Measurements from ENCODE around the gene GAB2.
"Not testable (repeated sequence)": the region's sequence is repeated elsewhere in the genome, so short reads cannot be mapped to it uniquely, and the experiment has no call there.

GAB2 gene

DNA sequence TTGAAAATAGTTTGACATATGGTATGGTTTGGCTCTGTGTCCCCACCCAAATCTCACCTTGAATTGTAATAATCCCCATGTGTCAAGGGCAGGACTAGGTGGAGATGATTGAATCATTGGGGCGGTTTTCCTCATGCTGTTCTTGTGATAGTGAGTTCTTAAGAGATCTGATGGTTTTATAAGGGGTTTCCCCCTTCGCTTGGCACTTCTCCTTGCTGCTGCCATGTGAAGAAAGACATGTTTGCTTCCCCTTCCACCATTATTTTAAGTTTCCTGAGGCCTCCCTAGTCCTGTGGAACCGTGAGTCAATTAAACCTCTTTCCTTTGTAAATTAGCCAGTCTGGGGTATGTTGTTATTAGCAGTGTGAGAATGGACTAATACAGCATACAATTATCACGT lies 236.9 kb downstream of the GAB2 start:
- Histone ChIP-seq H3K36me3 (ENCODE audit: insufficient read depth, low read length) (peaks cover 14% of the 10 kb centered on the region; the same call in 1 of the 2 replicates), H3K27me3 (ENCODE audit: insufficient read depth, low read length) (no peaks in the 10 kb centered on the region), H3K79me2 (ENCODE audit: control insufficient read depth, insufficient read depth, low read length, unreplicated experiment) (peaks cover 10% of the 10 kb centered on the region), H3K4me1 (ENCODE audit: control insufficient read depth, insufficient read depth, low read length, unreplicated experiment) (peaks cover 14% of the 10 kb centered on the region), H3K4me3 (ENCODE audit: low read depth, low read length) (no peak overlapping the region), H3K27ac (ENCODE audit: low read depth, low read length) (no peak overlapping the region), H2AFZ (ENCODE audit: low read length, unreplicated experiment) (no peak overlapping the region)

DNA sequence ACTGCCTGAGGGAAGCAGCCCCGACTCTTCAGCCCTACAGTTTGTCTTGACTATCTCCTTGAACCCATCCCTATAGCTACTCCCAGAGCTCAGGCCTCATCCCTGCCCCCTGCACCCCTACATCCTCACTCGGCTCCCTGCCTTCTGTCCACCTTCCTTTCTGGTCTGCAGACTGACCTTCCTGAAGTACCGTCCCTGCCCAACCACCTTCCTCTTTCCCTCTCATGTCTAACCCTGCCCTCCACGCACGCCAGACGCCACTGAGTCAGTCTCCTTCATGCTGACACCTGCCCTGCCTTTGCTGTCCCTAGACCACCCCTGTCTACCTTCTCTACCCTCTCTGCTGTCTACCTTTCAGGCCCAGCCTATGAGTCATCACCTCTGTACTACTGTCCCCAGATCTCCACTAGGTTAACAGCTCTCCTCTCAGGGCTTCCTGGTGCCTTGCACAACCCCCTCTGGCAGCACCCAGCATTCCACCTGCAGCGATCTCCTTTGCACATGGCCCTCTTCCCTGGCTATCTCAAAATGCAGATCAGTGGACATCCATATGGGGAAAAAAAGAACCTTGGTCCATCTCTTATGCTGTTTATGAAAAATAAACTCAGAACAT lies 238.1 kb downstream of the GAB2 start:
- peaks cover 4% of the 10 kb centered on the region for H3K79me2 ChIP-seq (ENCODE audit: control insufficient read depth, insufficient read depth, low read length, unreplicated experiment)
- no peaks in the 10 kb centered on the region for H3K27me3 ChIP-seq (ENCODE audit: insufficient read depth, low read length)
- no peak overlapping the region for H2AFZ ChIP-seq (ENCODE audit: low read length, unreplicated experiment)
- no peak overlapping the region for H3K4me3 ChIP-seq (ENCODE audit: low read depth, low read length)
- H3K27ac ChIP-seq (ENCODE audit: low read depth, low read length), result no peak overlapping the region
- H3K36me3 ChIP-seq (ENCODE audit: insufficient read depth, low read length), result peaks cover 10% of the 10 kb centered on the region; the same call in 1 of the 2 replicates
- peaks cover 8% of the 10 kb centered on the region for H3K4me1 ChIP-seq (ENCODE audit: control insufficient read depth, insufficient read depth, low read length, unreplicated experiment)

GRCh38 chr11:78177216-78177615 lies 240.4 kb downstream of the GAB2 start:
- Histone ChIP-seq H3K27ac (ENCODE audit: low read depth, low read length) (no peak overlapping the region), H3K27me3 (ENCODE audit: insufficient read depth, low read length) (no peaks in the 10 kb centered on the region), H3K79me2 (ENCODE audit: control insufficient read depth, insufficient read depth, low read length, unreplicated experiment) (peaks cover 2% of the 10 kb centered on the region), H3K4me3 (ENCODE audit: low read depth, low read length) (no peak overlapping the region), H3K4me1 (ENCODE audit: control insufficient read depth, insufficient read depth, low read length, unreplicated experiment) (peaks cover 8% of the 10 kb centered on the region), H3K36me3 (ENCODE audit: insufficient read depth, low read length) (peaks cover 19% of the 10 kb centered on the region; the same call in 1 of the 2 replicates), H2AFZ (ENCODE audit: low read length, unreplicated experiment) (no peak overlapping the region)

GRCh38 chr11:78176605-78177141 lies 240.9 kb downstream of the GAB2 start:
- peaks cover 2% of the 10 kb centered on the region for H3K79me2 ChIP-seq (ENCODE audit: control insufficient read depth, insufficient read depth, low read length, unreplicated experiment)
- H3K4me1 ChIP-seq (ENCODE audit: control insufficient read depth, insufficient read depth, low read length, unreplicated experiment), result peaks cover 8% of the 10 kb centered on the region
- peaks cover 19% of the 10 kb centered on the region; the same call in 1 of the 2 replicates for H3K36me3 ChIP-seq (ENCODE audit: insufficient read depth, low read length)
- no peak overlapping the region for H3K27ac ChIP-seq (ENCODE audit: low read depth, low read length)
- H3K4me3 ChIP-seq (ENCODE audit: low read depth, low read length), result no peak overlapping the region
- no peak overlapping the region for H2AFZ ChIP-seq (ENCODE audit: low read length, unreplicated experiment)
- no peaks in the 10 kb centered on the region for H3K27me3 ChIP-seq (ENCODE audit: insufficient read depth, low read length)

- not testable (repeated sequence) for H3K27ac ChIP-seq (ENCODE audit: low read depth, low read length)
- peaks cover 13% of the 10 kb centered on the region; the same call in 1 of the 2 replicates for H3K36me3 ChIP-seq (ENCODE audit: insufficient read depth, low read length)
These were observed 241.8 kb downstream of the GAB2 start for GRCh38 chr11:78175862-78176261.

DNA sequence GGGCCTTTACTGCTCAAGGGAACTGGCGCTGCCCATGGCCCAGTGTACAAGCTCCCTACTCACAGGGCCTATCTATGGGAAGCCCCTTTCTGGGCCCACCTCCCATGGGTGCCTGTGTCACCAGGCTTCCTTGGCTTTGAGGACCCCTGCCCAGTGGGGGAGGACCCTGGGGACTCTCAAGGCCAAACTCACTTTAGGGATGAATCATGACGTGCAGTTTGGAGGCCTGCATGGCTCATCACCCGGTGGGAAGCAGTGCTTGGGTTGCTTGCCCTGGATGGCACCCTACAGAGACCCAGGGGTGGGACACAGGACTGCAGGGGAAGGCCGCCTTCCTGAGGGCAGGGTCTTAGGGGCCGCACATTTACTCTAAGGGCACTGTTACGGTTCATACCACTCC lies 245.7 kb downstream of the GAB2 start:
- Histone ChIP-seq H3K79me2 (ENCODE audit: control insufficient read depth, insufficient read depth, low read length, unreplicated experiment) (no peaks in the 10 kb centered on the region), H3K36me3 (ENCODE audit: insufficient read depth, low read length) (peaks cover 12% of the 10 kb centered on the region; the same call in 1 of the 2 replicates), H3K27ac (ENCODE audit: low read depth, low read length) (no peak overlapping the region), H3K4me1 (ENCODE audit: control insufficient read depth, insufficient read depth, low read length, unreplicated experiment) (peaks cover 20% of the 10 kb centered on the region), H3K4me3 (ENCODE audit: low read depth, low read length) (no peak overlapping the region), H3K27me3 (ENCODE audit: insufficient read depth, low read length) (no peaks in the 10 kb centered on the region), H2AFZ (ENCODE audit: low read length, unreplicated experiment) (no peak overlapping the region)

More at GRCh38 chr11:78175862-78176261, 241.8 kb downstream of the GAB2 start:
- H2AFZ ChIP-seq (ENCODE audit: low read length, unreplicated experiment); H3K79me2 ChIP-seq (ENCODE audit: control insufficient read depth, insufficient read depth, low read length, unreplicated experiment); H3K4me1 ChIP-seq (ENCODE audit: control insufficient read depth, insufficient read depth, low read length, unreplicated experiment); H3K4me3 ChIP-seq (ENCODE audit: low read depth, low read length); H3K27me3 ChIP-seq (ENCODE audit: insufficient read depth, low read length): not testable (repeated sequence)

- Histone ChIP-seq H2AFZ (ENCODE audit: low read length, unreplicated experiment) (no peak overlapping the region), H3K36me3 (ENCODE audit: insufficient read depth, low read length) (peaks cover 9% of the 10 kb centered on the region; the same call in 1 of the 2 replicates), H3K4me3 (ENCODE audit: low read depth, low read length) (no peak overlapping the region)
These were observed 246.6 kb downstream of the GAB2 start for GRCh38 chr11:78170874-78171549.

GRCh38 chr11:78170413-78170812 lies 247.2 kb downstream of the GAB2 start:
- no peak overlapping the region for H2AFZ ChIP-seq (ENCODE audit: low read length, unreplicated experiment)
- no peak overlapping the region for H3K4me3 ChIP-seq (ENCODE audit: low read depth, low read length)
- no peaks in the 10 kb centered on the region for H3K27me3 ChIP-seq (ENCODE audit: insufficient read depth, low read length)
- peak overlapping the region; percentile 98; the same call in 1 of the 2 replicates for H3K27ac ChIP-seq (ENCODE audit: low read depth, low read length)
- peaks cover 20% of the 10 kb centered on the region for H3K4me1 ChIP-seq (ENCODE audit: control insufficient read depth, insufficient read depth, low read length, unreplicated experiment)
- peaks cover 9% of the 10 kb centered on the region; the same call in 1 of the 2 replicates for H3K36me3 ChIP-seq (ENCODE audit: insufficient read depth, low read length)
- no peaks in the 10 kb centered on the region for H3K79me2 ChIP-seq (ENCODE audit: control insufficient read depth, insufficient read depth, low read length, unreplicated experiment)

More at GRCh38 chr11:78170874-78171549, 246.6 kb downstream of the GAB2 start:
- no peak overlapping the region for H3K27ac ChIP-seq (ENCODE audit: low read depth, low read length)
- no peaks in the 10 kb centered on the region for H3K27me3 ChIP-seq (ENCODE audit: insufficient read depth, low read length)
- H3K79me2 ChIP-seq (ENCODE audit: control insufficient read depth, insufficient read depth, low read length, unreplicated experiment), result no peaks in the 10 kb centered on the region
- H3K4me1 ChIP-seq (ENCODE audit: control insufficient read depth, insufficient read depth, low read length, unreplicated experiment), result peaks cover 20% of the 10 kb centered on the region

DNA sequence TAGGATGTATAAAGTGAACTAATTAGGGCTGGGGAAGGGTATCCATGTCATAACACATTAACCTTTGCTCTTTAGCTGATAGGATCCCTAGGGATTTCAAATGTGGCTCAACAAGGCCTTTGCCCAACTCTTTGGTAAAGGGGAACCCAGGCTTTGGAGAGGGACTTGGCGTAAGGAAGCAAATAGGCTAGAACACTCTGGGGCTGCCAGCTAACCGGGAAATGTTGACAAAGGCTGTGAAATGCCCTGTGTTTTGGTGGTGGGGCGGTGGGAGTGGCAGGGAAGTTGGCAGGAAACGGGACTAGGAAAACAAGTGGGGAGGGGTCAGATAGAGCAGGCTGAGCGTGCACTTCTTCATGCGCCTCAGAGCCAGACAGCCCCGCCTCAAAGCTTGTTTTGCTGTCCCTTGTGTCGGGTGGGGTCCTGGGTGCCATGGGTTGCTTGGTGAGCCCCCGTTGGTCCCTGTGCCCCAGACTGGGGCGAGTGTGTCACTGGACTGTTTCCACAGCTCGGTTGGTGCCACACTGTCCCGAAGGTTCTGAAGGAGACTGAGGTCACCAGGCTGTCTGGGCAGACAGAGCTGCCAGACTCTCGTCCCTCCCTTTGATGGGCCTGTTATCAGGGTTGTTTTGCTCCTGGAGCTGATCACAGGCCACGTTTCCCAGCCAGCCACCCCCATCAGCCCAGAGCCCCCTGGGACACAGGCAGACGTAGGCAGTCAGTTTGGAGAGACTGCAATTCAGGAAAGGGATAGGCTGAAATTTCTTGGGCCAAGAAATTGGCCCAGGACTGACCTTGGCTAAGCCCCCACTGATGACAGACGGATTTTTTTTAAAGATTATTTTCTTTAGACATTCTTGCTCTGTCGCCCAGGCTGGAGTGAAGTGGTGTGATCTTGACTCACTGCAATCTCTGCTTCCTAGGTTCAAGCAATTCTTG lies 248.8 kb downstream of the GAB2 start:
- H3K36me3 ChIP-seq (ENCODE audit: insufficient read depth, low read length), result peaks cover 1% of the 10 kb centered on the region; the same call in 1 of the 2 replicates
- H3K79me2 ChIP-seq (ENCODE audit: control insufficient read depth, insufficient read depth, low read length, unreplicated experiment), result no peaks in the 10 kb centered on the region
- no peaks in the 10 kb centered on the region for H3K27me3 ChIP-seq (ENCODE audit: insufficient read depth, low read length)
- peaks cover 20% of the 10 kb centered on the region for H3K4me1 ChIP-seq (ENCODE audit: control insufficient read depth, insufficient read depth, low read length, unreplicated experiment)
- H2AFZ ChIP-seq (ENCODE audit: low read length, unreplicated experiment), result peak overlapping the region; percentile 86
- H3K27ac ChIP-seq (ENCODE audit: low read depth, low read length), result peak overlapping the region; percentile 98
- H3K4me3 ChIP-seq (ENCODE audit: low read depth, low read length), result no peak overlapping the region

DNA sequence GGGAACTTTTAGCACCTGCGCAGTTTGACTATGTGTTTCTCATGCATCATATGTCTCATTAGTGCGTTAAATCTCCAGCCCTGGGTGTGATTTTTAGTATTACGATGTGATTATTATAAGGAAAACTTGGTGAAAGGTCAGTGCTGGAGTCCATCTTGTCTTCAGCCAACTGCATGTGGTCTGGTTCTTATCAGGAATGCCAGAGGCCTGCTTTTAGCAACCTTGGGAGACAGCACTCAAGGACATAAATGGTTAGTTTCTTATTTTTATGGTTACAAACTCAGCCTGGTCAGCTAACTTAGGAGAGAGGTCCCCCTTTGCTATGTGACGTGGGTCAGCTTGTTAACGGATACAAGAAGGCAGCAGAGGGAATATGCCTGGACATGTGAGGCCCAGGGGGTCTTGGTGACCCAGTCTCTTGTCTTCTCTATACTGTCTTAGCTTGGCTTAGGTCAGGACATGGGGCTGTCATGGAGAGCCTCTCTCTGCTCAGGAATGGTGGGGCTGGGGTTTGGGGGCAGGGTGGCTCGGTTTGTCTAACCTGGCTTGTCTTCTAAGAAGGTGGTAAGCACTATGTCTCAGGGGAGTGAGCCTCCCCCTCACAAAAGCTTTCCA lies 250.7 kb downstream of the GAB2 start:
- H3K36me3 ChIP-seq (ENCODE audit: insufficient read depth, low read length), result no peaks in the 10 kb centered on the region
- H2AFZ ChIP-seq (ENCODE audit: low read length, unreplicated experiment), result no peak overlapping the region
- no peak overlapping the region for H3K27ac ChIP-seq (ENCODE audit: low read depth, low read length)
- H3K4me1 ChIP-seq (ENCODE audit: control insufficient read depth, insufficient read depth, low read length, unreplicated experiment), result peaks cover 24% of the 10 kb centered on the region
- no peaks in the 10 kb centered on the region for H3K79me2 ChIP-seq (ENCODE audit: control insufficient read depth, insufficient read depth, low read length, unreplicated experiment)
- H3K4me3 ChIP-seq (ENCODE audit: low read depth, low read length), result no peak overlapping the region
- no peaks in the 10 kb centered on the region for H3K27me3 ChIP-seq (ENCODE audit: insufficient read depth, low read length)
